OCI-LY7 (cell line): ENCODE data around the gene C20orf204. TPM values are rescaled to one million over a fixed set of nuclear protein-coding genes. Genes with fewer than 3 reads are reported as not detected.

ENCODE experiments used
- BruUV-seq: library from RNA; stranded (reverse); fragments of 400-500 nt; replicated peaks from 2 replicates; lab custom pipeline; 2021; lab: Mats Ljungman, UMichigan
- CTCF ChIA-PET: fragments of 300-600 bp; sonication (Branson Sonifier 250); formaldehyde crosslinking; loops from one replicate; lab custom pipeline; 2022; ENCODE audit warnings: antibody characterized with exemption; ENCODE audit not compliant: unreplicated experiment; lab: Charles Lee
- POLR2A ChIA-PET: fragments of 300-600 bp; sonication (Branson Sonifier 250); formaldehyde crosslinking; loops from one replicate; lab custom pipeline; 2022; ENCODE audit warnings: antibody characterized with exemption; lab: Charles Lee
- DNase-seq: peaks from one replicate; pipeline ENCODE4 v3.0.0-alpha.2; 2015; ENCODE audit warnings: low spot score
- H2AFZ ChIP-seq: fragments of 200-600 bp; sonication (generic), shearing (Covaris generic); 2 replicates; pipeline ENCODE4 v1.6.1; 2014; ENCODE audit warnings: mild to moderate bottlenecking, antibody characterized with exemption, low read length, moderate library complexity
- H3K27ac ChIP-seq: fragments of 200-600 bp; sonication (generic); 2 replicates; pipeline ENCODE4 v1.5.1; 2014; ENCODE audit warnings: mixed run types, low read depth, mild to moderate bottlenecking, moderate library complexity, low read length, inconsistent platforms; ENCODE audit not compliant: poor library complexity, severe bottlenecking
- H3K36me3 ChIP-seq: fragments of 200-600 bp; sonication (generic); 2 replicates; pipeline ENCODE4 v1.6.1; 2014; ENCODE audit warnings: mild to moderate bottlenecking, antibody characterized with exemption, low read length, moderate library complexity, mixed read lengths; ENCODE audit not compliant: insufficient read depth
- H3K4me1 ChIP-seq: fragments of 200-600 bp; sonication (generic); 2 replicates; pipeline ENCODE4 v1.5.1; 2014; ENCODE audit warnings: mild to moderate bottlenecking, low read length; ENCODE audit not compliant: insufficient read depth, poor library complexity, severe bottlenecking
- H3K4me2 ChIP-seq: fragments of 200-600 bp; sonication (generic); 2 replicates; pipeline ENCODE4 v1.6.1; 2014; ENCODE audit warnings: mild to moderate bottlenecking, low read length
- H3K4me3 ChIP-seq: fragments of 200-600 bp; sonication (generic); 2 replicates; pipeline ENCODE4 v1.5.1; 2014; ENCODE audit warnings: mild to moderate bottlenecking, low read depth, low read length; ENCODE audit not compliant: poor library complexity, severe bottlenecking
- H3K79me2 ChIP-seq: fragments of 200-600 bp; sonication (generic); 2 replicates; pipeline ENCODE4 v1.6.1; 2016; ENCODE audit warnings: low read depth, mild to moderate bottlenecking, low read length, moderate library complexity, mixed read lengths; ENCODE audit not compliant: insufficient read depth
- H3K9me2 ChIP-seq: fragments of 200-600 bp; sonication (generic); 2 replicates; pipeline ENCODE4 v1.6.1; 2016; ENCODE audit warnings: mild to moderate bottlenecking, low read length, mixed read lengths; ENCODE audit not compliant: insufficient read depth
- H3K9me3 ChIP-seq: fragments of 200-600 bp; sonication (generic); 2 replicates; pipeline ENCODE4 v1.6.1; 2014; ENCODE audit warnings: mild to moderate bottlenecking, mixed run types, low read length, mixed read lengths
- H4K20me1 ChIP-seq: fragments of 200-600 bp; sonication (generic); 2 replicates; pipeline ENCODE4 v1.6.1; 2014; ENCODE audit warnings: mild to moderate bottlenecking, antibody characterized with exemption, low read length, moderate library complexity, mixed read lengths; ENCODE audit not compliant: insufficient read depth
- EZH2phosphoT487 ChIP-seq: fragments of 200-600 bp; sonication (generic); IDR thresholded peaks from 2 replicates; pipeline ENCODE4 v1.6.1; 2018; ENCODE audit warnings: low read depth, borderline replicate concordance, mild to moderate bottlenecking, mixed run types, antibody characterized with exemption, low read length, moderate library complexity, mixed read lengths
- intact Hi-C: fragments of 100-400 bp; cut with micrococcal nuclease; formaldehyde crosslinking; loops from one replicate; pipeline ENCODE4 v1.10.0; 2022; ENCODE audit not compliant: unreplicated experiment
- total RNA-seq, 2 experiments: library from RNA; depleted of rRNA in 1 of 2; stranded (reverse); fragments of >200 nt in 1 of 2; shearing (Covaris generic) in 1 of 2; gene quantifications; 2 replicates each; pipeline ENCODE4 v1.2.3, GENCODE V29; 2014 to 2022
- TF ChIP-seq, protein P1 (sequence below): fragments of 200-600 bp; sonication (generic); conservative IDR thresholded peaks from 2 replicates; pipeline ENCODE4 v1.5.1; 2014; ENCODE audit warnings: mild to moderate bottlenecking, antibody characterized with exemption, low read length, moderate library complexity, mixed read lengths

Gene C20orf204
- total RNA-seq, 2 experiments from 2014 or later, result 3.5 to 6.7 TPM

GRCh38 chr20:64043768-64044167, 7.8 kb downstream of the C20orf204 start:
- no peak overlapping the region for H3K27ac ChIP-seq
- CTCF ChIA-PET, result no interaction called here
- TF ChIP-seq, protein P1, sequence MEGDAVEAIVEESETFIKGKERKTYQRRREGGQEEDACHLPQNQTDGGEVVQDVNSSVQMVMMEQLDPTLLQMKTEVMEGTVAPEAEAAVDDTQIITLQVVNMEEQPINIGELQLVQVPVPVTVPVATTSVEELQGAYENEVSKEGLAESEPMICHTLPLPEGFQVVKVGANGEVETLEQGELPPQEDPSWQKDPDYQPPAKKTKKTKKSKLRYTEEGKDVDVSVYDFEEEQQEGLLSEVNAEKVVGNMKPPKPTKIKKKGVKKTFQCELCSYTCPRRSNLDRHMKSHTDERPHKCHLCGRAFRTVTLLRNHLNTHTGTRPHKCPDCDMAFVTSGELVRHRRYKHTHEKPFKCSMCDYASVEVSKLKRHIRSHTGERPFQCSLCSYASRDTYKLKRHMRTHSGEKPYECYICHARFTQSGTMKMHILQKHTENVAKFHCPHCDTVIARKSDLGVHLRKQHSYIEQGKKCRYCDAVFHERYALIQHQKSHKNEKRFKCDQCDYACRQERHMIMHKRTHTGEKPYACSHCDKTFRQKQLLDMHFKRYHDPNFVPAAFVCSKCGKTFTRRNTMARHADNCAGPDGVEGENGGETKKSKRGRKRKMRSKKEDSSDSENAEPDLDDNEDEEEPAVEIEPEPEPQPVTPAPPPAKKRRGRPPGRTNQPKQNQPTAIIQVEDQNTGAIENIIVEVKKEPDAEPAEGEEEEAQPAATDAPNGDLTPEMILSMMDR, result no peak
- TF ChIP-seq EZH2phosphoT487, result no peak
- H3K9me2 ChIP-seq, result no peaks in the 10 kb centered on the region
- no TSS peak for BruUV-seq
- no peak overlapping the region for H3K4me2 ChIP-seq
- H3K4me1 ChIP-seq, result peaks cover 21% of the 10 kb centered on the region
- H3K79me2 ChIP-seq, result no peaks in the 10 kb centered on the region
- H4K20me1 ChIP-seq, result no peaks in the 10 kb centered on the region
- H3K9me3 ChIP-seq, result no peaks in the 10 kb centered on the region
- H3K36me3 ChIP-seq, result no peaks in the 10 kb centered on the region
- DNase-seq, result no peak
- intact Hi-C loops, result no loop called here
- POLR2A ChIA-PET, result no interaction called here
- H2AFZ ChIP-seq, result no peak overlapping the region
- no peak overlapping the region for H3K4me3 ChIP-seq

DNA sequence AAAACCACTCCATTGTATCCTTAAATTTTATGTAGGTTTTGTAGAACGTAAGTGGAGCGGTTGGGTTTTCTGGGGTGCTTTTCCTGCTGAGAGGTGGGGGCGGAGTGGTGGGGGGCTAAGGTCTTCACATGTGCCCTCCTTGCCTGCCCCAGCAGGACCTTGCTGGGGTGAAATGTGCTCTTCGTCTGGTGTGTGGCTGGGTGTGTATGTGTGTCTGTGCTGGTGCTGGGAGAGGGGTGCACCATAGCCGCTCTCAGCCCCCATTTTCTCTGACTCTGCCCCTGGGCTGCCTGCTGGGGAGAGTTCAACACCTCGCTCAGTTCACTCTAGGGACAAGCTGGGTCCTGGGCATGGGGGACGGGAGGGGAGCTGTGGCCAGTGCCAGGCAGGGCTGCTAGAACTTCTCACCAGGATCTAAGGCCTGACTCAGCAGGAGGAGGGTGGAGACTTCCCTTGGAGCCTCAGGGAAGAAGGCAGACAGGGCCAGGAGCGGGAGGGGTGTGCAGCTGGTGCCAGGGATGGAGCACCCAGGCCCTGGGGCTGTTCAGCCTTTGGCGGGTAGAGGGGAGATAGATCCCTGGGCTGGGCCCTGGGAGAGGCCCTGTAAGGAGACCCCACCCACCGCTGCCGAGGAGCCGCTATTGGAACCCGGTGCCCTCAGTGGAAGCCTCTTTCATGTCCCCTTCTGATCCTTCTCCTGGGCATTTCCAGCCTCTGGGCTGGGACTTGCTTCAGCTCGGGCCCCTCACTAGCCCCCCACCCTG, 8.7 kb downstream of the C20orf204 start:
- no peaks in the 10 kb centered on the region for H3K9me3 ChIP-seq
- peaks cover 13% of the 10 kb centered on the region for H3K4me1 ChIP-seq
- no peak overlapping the region for H3K27ac ChIP-seq
- no peak overlapping the region for H3K4me2 ChIP-seq
- H3K36me3 ChIP-seq, result no peaks in the 10 kb centered on the region
- H3K9me2 ChIP-seq, result no peaks in the 10 kb centered on the region
- H3K4me3 ChIP-seq, result no peak overlapping the region
- H3K79me2 ChIP-seq, result no peaks in the 10 kb centered on the region
- ChIA-PET CTCF (no interaction called here), POLR2A (no interaction called here)
- H4K20me1 ChIP-seq, result no peaks in the 10 kb centered on the region
- H2AFZ ChIP-seq, result no peak overlapping the region
- no peak for DNase-seq
- no TSS peak for BruUV-seq
- intact Hi-C loops, result no loop called here
- TF ChIP-seq EZH2phosphoT487, result no peak
- TF ChIP-seq, protein P1, result no peak

GRCh38 chr20:64045346-64046011, 9.5 kb downstream of the C20orf204 start:
- TF ChIP-seq EZH2phosphoT487, result no peak
- TF ChIP-seq, protein P1, result no peak
- intact Hi-C loops, result no loop called here
- BruUV-seq, result no TSS peak
- Histone ChIP-seq H4K20me1 (no peaks in the 10 kb centered on the region), H3K4me1 (peaks cover 13% of the 10 kb centered on the region), H3K79me2 (no peaks in the 10 kb centered on the region), H3K27ac (no peak overlapping the region), H3K4me3 (no peak overlapping the region), H3K4me2 (no peak overlapping the region), H3K9me3 (no peaks in the 10 kb centered on the region), H3K9me2 (no peaks in the 10 kb centered on the region), H2AFZ (no peak overlapping the region), H3K36me3 (no peaks in the 10 kb centered on the region)
- ChIA-PET POLR2A (no interaction called here), CTCF (interaction anchor here (0.5 kb wide), 1 partner anchor 15 kb away, joined by 6 read pairs; no protein-coding TSS in a partner anchor)
- DNase-seq, result no peak
